IPS-15b (cell line): ENCODE results near the gene CCR4.

Experiments
- H3K27me3 ChIP-seq: one replicate; pipeline ENCODE4 v1.6.1; 2013; ENCODE audit warnings: low read length; ENCODE audit not compliant: control insufficient read depth, insufficient read depth
- H3K36me3 ChIP-seq: one replicate; pipeline ENCODE4 v1.6.1; 2013; ENCODE audit warnings: low read length; ENCODE audit not compliant: control insufficient read depth, insufficient read depth
- H3K4me1 ChIP-seq: one replicate; pipeline ENCODE4 v1.6.1; 2013; ENCODE audit warnings: mild to moderate bottlenecking, low read length; ENCODE audit not compliant: control insufficient read depth, insufficient read depth
- H3K4me3 ChIP-seq: one replicate; pipeline ENCODE4 v1.5.1; 2013; ENCODE audit warnings: low read depth, low read length
- H3K9ac ChIP-seq: one replicate; pipeline ENCODE4 v1.6.1; 2013; ENCODE audit warnings: low read depth, mild to moderate bottlenecking, low read length
- H3K9me3 ChIP-seq: one replicate; pipeline ENCODE4 v1.6.1; 2013; ENCODE audit warnings: mild to moderate bottlenecking, low read length; ENCODE audit not compliant: control insufficient read depth, insufficient read depth

The CCR4 gene

GRCh38 chr3:32992310-32992686, 40.9 kb downstream of the CCR4 start:
- H3K27me3 ChIP-seq, result no peaks in the 10 kb centered on the region
- no peak overlapping the region for H3K4me3 ChIP-seq
- no peak overlapping the region for H3K9ac ChIP-seq
- no peaks in the 10 kb centered on the region for H3K36me3 ChIP-seq
- no peaks in the 10 kb centered on the region for H3K4me1 ChIP-seq
- H3K9me3 ChIP-seq, result no peaks in the 10 kb centered on the region

- no peaks in the 10 kb centered on the region for H3K27me3 ChIP-seq
- H3K4me1 ChIP-seq, result no peaks in the 10 kb centered on the region
- no peak overlapping the region for H3K4me3 ChIP-seq
- no peak overlapping the region for H3K9ac ChIP-seq
- H3K36me3 ChIP-seq, result no peaks in the 10 kb centered on the region
- no peaks in the 10 kb centered on the region for H3K9me3 ChIP-seq
Observed at GRCh38 chr3:32994045-32994444, 42.6 kb downstream of the CCR4 start.

- Histone ChIP-seq H3K27me3 (no peaks in the 10 kb centered on the region), H3K4me1 (no peaks in the 10 kb centered on the region), H3K4me3 (no peak overlapping the region), H3K9ac (no peak overlapping the region), H3K36me3 (no peaks in the 10 kb centered on the region), H3K9me3 (no peaks in the 10 kb centered on the region)
Observed at GRCh38 chr3:32995098-32995497, 43.7 kb downstream of the CCR4 start.

- no peaks in the 10 kb centered on the region for H3K9me3 ChIP-seq
- no peak overlapping the region for H3K9ac ChIP-seq
- no peak overlapping the region for H3K4me3 ChIP-seq
- no peaks in the 10 kb centered on the region for H3K4me1 ChIP-seq
- H3K36me3 ChIP-seq, result no peaks in the 10 kb centered on the region
- H3K27me3 ChIP-seq, result no peaks in the 10 kb centered on the region
Observed at GRCh38 chr3:32996048-32996754, 44.8 kb downstream of the CCR4 start.

GRCh38 chr3:32996755-32997091, 45.3 kb downstream of the CCR4 start:
- no peaks in the 10 kb centered on the region for H3K9me3 ChIP-seq

GRCh38 chr3:32998631-32999451, 47.4 kb downstream of the CCR4 start:
- Histone ChIP-seq H3K27me3 (no peaks in the 10 kb centered on the region), H3K9me3 (no peaks in the 10 kb centered on the region), H3K4me3 (no peak overlapping the region), H3K36me3 (peaks cover under 1% of the 10 kb centered on the region), H3K4me1 (no peaks in the 10 kb centered on the region), H3K9ac (no peak overlapping the region)

More at GRCh38 chr3:32996755-32997091, 45.3 kb downstream of the CCR4 start:
- Histone ChIP-seq H3K9ac (no peak overlapping the region), H3K36me3 (no peaks in the 10 kb centered on the region), H3K27me3 (no peaks in the 10 kb centered on the region), H3K4me1 (no peaks in the 10 kb centered on the region), H3K4me3 (no peak overlapping the region)

GRCh38 chr3:33000691-33001385, 49.4 kb downstream of the CCR4 start:
- Histone ChIP-seq H3K36me3 (peaks cover 5% of the 10 kb centered on the region), H3K9ac (no peak overlapping the region), H3K4me1 (peaks cover 6% of the 10 kb centered on the region), H3K9me3 (no peaks in the 10 kb centered on the region), H3K27me3 (no peaks in the 10 kb centered on the region), H3K4me3 (no peak overlapping the region)

GRCh38 chr3:33001889-33002288, 50.4 kb downstream of the CCR4 start:
- no peaks in the 10 kb centered on the region for H3K27me3 ChIP-seq
- no peak overlapping the region for H3K9ac ChIP-seq
- no peaks in the 10 kb centered on the region for H3K9me3 ChIP-seq
- H3K4me3 ChIP-seq, result no peak overlapping the region
- H3K4me1 ChIP-seq, result peaks cover 8% of the 10 kb centered on the region
- peaks cover 5% of the 10 kb centered on the region for H3K36me3 ChIP-seq

GRCh38 chr3:33003308-33003707, 51.9 kb downstream of the CCR4 start:
- peaks cover 5% of the 10 kb centered on the region for H3K36me3 ChIP-seq

GRCh38 chr3:33004205-33004604, 52.8 kb downstream of the CCR4 start:
- H3K9ac ChIP-seq, result no peak overlapping the region
- no peaks in the 10 kb centered on the region for H3K9me3 ChIP-seq
- no peak overlapping the region for H3K4me3 ChIP-seq
- H3K36me3 ChIP-seq, result peaks cover 5% of the 10 kb centered on the region
- H3K4me1 ChIP-seq, result peaks cover 8% of the 10 kb centered on the region
- no peaks in the 10 kb centered on the region for H3K27me3 ChIP-seq

More at GRCh38 chr3:33003308-33003707, 51.9 kb downstream of the CCR4 start:
- H3K4me1 ChIP-seq, result peaks cover 8% of the 10 kb centered on the region
- no peaks in the 10 kb centered on the region for H3K27me3 ChIP-seq
- no peak overlapping the region for H3K4me3 ChIP-seq
- no peaks in the 10 kb centered on the region for H3K9me3 ChIP-seq
- no peak overlapping the region for H3K9ac ChIP-seq

GRCh38 chr3:33004961-33005360, 53.5 kb downstream of the CCR4 start:
- H3K36me3 ChIP-seq, result peaks cover 5% of the 10 kb centered on the region
- no peaks in the 10 kb centered on the region for H3K27me3 ChIP-seq
- no peak overlapping the region for H3K4me3 ChIP-seq
- H3K4me1 ChIP-seq, result peaks cover 8% of the 10 kb centered on the region
- no peak overlapping the region for H3K9ac ChIP-seq
- H3K9me3 ChIP-seq, result no peaks in the 10 kb centered on the region
